ENCODE measurements around the gene GALNTL6.

The GALNTL6 gene

DNA sequence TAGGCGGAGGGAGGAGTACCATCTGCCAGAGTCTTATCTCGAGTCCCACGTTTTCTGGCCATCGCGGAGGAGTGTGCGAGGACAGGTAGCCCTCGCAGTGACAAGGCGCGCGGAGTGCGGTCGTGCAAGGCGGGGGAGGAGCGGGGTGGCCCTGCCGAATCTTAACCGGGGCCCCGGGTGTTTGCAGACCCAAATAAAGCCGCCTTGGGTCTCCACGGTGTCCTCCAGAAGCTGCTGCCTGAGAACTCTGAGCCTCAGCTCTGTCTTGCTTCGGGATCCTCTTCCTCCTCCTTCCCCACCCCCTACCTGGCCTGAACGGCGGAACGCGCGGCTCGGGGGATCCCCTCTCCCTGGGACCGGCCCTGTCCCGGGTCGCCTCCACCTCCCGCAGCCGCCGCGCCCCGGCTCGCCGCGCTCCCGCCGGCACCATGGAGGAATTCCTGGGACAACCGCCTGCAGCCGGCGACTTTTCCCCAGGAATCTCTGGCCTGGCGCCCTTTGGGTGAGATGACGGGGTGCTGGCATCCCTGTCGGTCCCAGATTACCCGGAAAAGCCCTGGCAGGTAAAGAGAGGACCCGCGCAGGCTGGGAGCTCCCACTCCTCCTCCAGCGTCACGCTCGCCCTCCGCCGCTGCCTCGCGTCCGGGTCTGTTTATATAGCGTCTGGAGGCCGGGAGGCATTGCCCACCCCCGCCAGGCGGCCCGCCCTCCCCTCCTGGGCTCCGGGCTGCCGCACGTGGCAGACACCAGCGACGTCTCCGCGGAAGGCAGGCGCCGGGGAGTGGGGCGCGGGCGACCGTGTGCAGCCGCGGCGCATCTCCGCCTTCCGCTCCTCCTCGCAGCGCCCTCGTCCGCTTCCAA is at the start of gene GALNTL6:
TSS of gene GALNTL6 (plus strand) at position 740 of the 861 bp plus-strand sequence.
- DNase-seq (ENCODE audit: low read depth), result no peak

DNA sequence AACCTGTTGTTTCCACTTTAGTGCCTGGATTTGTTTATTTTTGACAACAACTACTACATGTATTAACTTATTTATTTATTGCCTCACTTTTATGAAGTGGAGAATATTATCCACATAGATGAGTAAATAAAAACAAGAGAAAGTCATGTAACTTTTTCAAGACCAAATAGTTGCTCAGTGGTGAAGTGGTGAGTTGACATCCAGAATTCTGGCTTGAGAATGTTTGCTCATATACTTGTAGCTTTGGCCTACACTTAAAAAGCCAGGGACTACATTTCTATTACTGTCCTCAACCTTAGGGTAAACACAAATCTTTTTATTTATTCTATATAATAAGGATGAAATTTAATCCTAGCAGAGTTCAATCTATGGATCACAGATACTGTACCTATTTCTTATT is 47.7 kb upstream of the GALNTL6 start:
- no peak for DNase-seq (ENCODE audit: low read depth)

DNA sequence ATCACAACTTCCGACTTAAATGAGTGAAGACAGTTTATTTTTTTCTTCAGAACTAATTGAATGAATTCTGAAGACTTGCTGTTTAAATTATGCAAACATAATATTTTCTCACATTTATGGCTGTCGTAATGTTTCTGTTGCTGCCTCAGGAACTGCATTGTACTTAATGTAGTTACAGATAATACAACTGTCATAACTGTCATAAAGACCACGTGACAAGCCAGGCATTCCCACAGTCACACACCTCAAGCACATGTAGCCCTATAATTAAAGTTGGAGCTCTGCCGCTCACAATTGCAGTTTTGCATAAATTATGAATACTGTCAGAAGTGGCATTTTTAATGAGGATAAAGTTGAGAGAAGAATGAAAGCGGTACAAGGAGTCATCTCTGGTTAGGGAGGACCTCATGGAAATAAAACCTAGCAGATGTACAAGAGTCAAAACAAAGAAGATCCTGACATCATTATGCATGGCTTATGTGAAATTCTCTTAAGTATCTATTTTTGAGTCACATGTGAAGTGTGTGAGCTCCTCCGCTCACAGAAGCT is 38.5 kb upstream of the GALNTL6 start:
- DNase-seq (ENCODE audit: low read depth), result no peak

DNA sequence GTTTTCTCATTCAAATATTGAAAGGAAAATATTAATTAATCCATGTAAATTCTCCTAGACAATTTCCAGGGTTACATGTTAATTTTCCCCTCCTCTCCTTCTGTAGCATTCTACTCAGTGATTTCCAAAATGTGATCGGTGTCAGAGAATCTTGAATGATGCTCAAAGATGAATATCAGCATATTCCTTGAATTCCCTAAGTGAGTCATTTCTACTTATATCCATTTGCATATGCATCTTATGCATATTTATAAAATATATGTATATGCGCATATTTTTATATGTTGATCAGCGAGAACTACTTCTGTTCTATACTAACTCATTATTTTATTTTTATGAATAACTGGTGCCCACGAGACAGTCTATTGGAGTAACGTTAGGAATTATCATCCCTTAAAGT is 33.9 kb upstream of the GALNTL6 start:
- no peak for DNase-seq (ENCODE audit: low read depth)

DNA sequence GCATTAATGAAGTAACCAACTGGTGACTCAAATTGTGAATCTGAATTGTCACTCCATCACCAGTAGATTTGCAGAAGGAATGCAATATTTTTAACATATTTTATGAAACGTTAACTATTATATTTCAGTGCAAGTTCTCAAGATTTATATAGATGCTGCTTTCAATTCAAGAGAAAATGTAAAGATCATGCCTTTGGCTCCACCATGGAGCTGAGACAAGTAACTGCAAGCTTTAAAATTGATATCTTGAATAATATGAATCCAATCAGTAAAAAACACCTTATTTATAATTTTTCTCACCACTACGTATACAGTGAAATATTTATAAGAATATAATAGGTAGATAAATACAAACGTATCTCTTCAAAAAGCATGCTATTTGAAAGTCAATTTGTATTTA is 27.8 kb upstream of the GALNTL6 start:
- no peak for DNase-seq (ENCODE audit: low read depth)

DNA sequence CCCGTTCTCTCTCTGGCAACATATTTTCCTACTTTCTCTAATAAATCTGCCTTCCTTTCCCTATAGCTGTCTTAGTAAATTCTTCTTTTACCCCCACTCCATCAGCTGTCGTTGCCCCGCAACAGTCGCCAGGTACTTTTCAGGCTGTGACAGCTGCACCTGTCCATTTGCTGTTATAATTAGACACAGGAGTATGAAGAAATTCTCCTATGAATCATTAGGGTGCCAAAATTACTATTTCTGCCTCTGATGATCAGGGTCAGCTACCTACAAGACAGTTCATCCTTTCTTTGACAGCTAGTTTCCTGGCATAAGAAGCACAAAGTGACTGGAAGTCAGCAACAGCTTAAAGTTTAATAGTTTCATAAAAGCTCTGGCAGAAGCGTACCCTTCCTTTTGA is 19.5 kb upstream of the GALNTL6 start:
- no peak for DNase-seq (ENCODE audit: low read depth)

DNA sequence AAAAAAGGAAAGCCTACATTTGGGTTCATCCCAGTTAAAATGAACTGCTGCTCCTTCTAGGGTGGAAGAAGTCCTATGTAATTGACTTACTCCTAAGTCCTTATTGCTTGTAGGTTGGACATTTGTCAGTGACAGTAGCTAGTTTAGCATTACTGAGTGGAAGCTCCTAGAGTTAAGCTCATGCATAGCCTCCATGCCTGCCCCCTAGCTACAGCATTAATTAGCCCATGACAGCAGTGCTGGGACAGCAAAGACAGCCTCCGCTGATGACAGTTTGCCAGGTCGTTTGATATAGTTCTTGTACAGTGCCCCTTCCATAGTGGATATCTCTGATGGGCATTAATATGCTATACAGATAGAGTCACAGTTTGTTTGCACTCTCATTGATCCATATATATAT is 18.7 kb upstream of the GALNTL6 start:
- no peak for DNase-seq (ENCODE audit: low read depth)

DNA sequence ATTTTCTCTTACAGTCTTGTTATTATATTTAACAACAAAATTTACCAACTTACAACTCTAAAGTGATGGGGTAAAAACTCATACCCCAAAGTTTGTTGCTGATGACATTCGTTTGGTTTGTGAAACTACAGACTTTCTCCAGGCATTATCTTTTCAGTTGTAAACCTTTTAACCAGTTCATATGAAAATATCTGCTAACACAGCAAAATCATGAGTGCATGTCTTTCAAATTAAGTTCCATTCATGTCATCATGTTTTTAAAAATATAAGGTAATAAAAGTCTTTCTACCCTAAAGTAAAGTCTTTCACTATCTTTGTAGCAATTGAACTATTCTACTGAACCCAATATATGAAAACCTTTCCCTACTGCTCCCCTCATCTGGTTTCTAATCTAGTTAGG is 3.4 kb upstream of the GALNTL6 start:
- no peak for DNase-seq (ENCODE audit: low read depth)

DNA sequence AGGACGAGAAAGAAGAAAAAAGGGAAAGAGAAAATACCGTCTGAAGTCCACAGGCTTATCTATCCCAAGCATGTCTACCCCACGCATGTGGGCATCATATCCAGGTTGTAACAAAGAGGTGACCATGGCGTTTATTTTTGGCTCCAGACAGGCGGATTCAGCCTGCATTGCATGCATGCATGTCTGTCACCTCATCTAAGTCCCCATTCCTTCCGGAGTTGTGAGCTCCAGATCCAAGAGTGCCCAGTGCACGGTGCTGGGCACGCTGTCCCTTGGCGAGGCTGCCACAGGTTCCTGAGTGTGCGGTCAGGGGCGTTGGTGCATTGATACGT is 905 bp upstream of the GALNTL6 start:
- no peak for DNase-seq (ENCODE audit: low read depth)

DNA sequence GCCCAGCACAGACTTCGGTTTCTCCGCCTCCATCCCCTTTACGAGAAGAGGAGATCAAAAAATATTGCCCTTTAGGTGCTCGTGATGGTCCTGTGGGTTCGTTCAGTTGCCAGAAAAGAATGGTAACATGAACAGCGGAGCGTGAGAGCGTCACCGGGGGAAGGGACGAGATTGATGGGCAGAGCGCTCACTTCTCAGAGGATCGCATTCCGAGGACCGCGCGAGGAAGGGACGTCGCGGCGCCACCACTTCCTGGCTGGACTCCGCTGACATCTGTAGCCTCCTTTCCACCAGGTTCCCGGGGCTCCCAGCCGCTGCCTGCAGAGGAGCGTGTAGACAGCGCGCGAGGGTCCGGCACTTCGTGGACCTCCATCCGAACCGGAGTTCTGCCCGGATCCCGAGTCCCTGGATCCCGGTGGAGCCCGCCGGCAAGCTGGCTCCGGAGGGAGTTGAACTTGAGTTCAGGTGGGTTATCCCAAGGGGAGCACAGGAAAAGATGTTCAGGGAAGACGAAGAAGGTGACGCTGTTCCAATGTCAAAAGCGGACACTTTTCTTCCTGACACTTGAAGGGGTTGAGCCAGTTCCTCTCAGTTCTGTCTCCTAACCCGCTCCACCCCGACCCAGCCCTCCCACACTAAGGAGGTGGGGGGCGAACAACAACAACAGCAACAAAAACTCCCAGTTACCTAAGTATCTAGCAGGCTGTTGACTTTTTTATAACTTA is 484 bp downstream of the GALNTL6 start:
- no peak for DNase-seq (ENCODE audit: low read depth)

DNA sequence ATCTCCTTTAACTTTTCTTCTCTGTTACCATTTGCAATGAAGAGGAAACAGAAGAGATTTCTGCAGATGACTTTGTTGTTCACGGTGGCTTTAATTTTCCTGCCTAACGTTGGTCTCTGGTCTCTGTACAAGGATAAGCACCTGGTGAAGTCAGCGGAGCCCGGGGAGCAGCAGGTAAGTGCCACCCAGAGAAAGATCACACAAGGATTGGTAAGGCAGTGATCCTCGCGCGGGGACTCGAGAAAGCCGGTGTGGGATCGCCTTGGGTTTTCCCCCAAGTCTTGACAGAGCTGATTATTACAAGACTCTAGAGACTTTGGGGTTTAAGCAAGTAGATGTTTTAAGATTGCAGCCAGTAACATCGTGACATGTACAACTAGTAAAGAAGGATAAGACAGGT is 1.3 kb downstream of the GALNTL6 start:
- no peak for DNase-seq (ENCODE audit: low read depth)

DNA sequence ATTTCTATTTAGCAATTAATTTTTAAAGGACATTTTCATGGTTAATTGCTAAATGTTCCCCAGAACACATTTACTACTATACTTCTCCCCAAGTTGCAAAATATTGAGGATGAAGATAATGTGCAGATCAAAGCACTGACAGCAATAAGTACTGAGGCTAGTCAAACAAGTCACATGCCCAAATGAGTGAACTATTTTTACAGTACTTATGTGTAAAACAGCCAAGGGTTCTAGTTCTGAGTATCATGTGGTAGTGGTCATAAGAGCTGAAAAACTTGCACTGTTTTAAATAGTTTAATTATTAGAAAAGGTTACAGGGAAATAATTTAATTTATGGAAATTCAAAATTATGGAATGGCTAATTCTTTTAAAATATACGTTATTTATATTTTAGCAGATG is 3.8 kb downstream of the GALNTL6 start:
- no peak for DNase-seq (ENCODE audit: low read depth)

DNA sequence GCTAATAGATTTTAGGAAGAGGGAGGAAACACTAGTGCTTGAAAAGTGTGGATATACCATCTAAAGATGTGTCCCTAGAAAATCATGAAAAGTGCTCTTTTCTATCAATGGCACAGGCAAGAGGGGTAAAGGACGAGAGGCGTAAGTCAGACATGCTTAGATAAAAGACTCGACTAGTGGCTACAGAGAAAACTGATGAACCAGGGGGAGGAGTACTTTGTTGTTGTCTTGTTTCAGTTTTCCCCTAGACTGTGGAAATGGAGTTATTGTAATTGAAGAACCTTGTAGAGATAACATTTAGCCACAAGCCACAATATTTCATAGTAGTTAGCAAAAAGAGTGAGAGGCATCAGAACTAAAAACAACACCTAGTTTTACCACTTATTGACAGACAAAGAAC is 21.4 kb downstream of the GALNTL6 start:
- no peak for DNase-seq (ENCODE audit: low read depth)

DNA sequence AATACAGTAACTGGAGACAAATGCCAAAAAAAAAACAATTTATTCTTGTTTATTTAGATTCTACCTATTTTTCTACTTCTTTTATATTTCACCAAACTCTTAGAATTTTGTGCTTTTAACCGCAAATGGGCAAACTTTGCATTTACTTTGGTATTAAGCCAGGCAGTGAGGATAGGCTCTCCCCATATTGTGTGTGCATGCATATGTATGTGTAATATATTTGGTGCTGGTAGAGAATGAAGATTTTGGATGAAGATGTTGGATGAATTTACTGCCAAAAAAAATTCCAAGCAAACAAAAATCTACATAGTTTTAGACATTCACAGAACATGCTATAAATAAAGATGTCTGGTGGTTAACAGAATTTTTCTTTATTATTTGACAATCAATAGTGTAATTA is 30.3 kb downstream of the GALNTL6 start:
- DNase-seq (ENCODE audit: low read depth), result no peak

DNA sequence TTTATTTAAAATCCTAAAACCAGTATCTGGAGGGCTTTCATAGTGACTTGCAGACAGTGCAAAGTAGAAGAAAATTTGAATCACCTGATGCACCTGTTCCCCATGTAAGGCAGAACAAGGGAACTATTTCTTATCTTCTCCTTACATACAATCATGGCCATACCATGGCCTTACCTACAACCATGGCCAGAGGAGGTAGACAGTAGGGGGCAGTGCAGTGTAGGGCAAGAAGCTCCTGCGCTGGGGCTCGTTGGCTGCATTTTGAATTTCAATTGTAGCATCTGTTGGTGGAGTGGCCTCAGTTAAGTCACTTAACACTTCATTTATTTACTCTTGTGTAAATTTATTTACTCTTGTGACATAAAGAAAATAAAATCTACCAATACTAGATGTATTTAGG is 33.0 kb downstream of the GALNTL6 start:
- DNase-seq (ENCODE audit: low read depth), result peak; percentile 18

DNA sequence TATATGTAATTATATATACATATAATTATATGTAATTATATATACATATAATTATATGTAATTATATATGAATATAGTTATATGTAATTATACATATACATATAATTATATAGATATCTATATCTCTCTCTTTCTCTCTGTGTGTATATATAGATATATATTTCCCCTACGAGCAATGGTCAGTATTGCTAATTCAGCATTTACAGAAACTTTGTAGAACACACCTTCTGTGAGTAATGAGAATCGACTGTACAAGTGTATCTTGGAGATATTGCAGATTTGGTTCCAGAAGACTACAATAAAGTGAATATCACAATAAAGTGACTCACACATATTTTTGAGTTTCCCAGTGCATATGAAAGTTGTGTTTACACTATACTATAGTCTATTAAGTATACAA is 33.7 kb downstream of the GALNTL6 start:
- DNase-seq (ENCODE audit: low read depth), result no peak

DNA sequence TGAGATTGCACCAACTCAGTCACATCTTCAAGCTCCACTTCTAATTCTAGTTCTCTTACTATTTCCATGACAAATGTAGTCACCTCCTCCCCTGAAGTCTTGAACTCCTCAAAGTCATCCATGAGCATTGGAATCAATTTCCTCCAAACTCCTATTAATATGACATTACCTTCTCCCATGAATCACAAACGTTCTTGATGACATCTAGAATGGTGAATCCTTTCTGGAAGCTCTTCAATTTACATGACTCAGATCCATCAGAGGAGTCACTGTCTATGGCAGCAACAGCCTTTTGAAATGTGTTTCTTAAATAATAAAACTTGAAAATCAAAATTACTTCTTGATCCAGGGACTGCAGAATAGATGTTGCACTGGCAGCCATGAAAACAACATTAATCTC is 34.5 kb downstream of the GALNTL6 start:
- no peak for DNase-seq (ENCODE audit: low read depth)

DNA sequence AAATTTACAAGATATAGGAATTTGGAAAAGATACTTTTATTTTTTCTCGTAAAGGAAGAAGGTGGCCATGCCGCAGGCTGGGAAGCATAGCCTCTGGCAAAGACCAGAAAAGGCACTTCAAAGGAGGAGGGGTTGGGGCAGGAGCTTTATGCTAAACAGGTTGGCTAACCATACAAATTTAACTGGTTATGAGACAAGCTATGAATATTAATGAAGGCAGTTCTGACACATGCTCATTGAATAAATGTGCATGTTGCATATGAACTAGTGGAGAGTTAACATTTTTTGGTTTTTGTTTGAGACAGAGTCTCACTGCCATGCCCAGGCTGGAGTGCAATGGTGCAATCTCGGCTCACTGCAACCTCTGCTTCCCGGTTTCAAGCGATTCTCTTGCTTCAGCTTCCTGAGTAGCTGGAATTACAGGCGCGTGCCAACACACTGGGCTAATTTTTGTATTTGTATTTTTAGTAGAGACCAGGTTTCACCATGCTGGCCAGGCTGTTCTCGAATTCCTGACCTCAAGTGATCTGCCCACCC is 36.5 kb downstream of the GALNTL6 start:
- no peak for DNase-seq (ENCODE audit: low read depth)

DNA sequence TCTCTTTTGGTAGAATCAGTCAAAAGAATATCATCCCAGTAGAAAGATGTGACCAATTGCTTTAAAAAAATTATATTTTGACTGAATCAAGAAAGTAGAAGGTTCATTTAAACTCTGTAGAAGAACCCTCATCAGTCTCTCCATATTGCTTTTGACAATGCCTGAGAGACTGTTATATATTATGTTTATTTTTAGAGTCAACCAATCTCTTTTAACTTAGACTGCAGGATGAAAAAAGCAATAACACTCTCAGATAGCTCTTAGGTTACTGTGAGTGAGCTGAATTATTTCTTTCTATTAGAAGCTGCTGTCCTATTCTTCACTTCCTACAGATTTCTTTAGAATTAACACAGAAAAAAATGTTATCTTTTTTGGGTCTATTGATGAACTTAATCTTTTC is 38.1 kb downstream of the GALNTL6 start:
- DNase-seq (ENCODE audit: low read depth), result no peak

DNA sequence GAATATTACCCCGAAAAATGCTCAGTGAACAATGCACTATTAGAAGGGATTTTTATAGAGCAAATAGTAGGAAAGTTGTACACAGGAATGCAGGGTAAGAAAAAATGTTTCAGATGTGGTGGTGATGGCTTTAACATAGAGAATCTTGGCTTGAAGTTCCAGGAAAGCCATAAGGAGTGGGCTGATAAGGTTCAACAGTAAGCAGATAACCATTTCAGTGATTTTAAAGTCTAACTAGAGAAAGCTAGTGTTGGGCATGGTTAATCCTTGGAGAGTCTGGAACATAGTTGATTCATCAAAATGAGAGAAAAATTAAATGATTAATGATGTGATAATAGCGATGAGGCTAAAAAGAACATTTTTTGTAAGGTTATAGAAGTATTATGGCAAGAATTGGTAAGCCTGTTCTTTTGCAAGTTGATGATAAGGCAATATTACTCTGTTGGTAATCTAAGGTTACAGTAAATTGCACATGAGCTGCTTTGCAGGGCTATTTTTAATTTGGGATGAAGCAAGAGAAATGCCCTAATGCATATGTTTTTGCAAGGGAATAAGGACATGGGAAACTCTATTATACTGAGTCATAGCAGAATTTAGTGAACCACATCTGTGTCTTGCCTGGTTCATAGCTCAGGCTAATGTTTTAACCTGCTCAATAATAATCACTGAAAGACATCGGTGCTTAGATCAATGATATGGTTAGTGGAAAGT is 44.3 kb downstream of the GALNTL6 start:
- DNase-seq (ENCODE audit: low read depth), result peak; percentile 49

DNA sequence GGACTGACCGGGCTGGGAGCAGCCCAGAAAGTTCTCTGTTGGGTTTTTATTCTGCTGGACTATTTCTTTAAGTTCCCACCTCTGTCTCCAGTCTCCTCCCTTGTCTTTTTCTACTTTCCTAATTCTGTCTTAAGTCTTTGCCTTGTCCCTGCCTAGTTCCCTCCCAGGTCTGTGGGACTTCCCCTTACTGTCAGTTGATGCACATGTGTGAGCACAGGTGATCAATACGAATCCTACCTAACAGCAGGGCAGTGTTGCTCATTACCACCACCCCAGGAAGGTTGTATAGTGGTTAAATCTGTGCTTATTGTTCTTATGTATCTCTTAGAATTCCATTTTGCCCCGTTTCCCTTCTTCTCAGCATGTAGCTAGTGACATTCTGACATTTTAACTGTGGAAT is 62.1 kb downstream of the GALNTL6 start:
- DNase-seq (ENCODE audit: low read depth), result no peak

DNA sequence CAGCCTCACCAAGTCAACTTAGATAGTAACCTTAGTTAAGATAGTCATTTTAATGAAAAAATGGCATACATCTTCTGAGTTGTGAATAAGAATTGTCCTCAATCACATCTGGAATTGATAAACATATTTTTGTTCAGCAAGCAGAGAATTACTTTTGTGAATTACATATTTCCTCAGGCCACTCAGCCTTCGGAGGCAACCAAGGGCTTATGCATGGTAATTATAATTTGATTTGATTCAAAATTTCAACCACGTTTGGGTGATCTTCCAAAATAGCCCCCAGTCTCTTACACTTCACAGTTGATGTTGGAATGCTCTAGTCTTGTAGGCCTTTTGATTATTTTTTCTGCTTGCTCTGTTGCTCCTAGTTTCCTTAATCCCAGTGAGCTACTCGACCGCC is 63.4 kb downstream of the GALNTL6 start:
- peak; percentile 1 for DNase-seq (ENCODE audit: low read depth)

DNA sequence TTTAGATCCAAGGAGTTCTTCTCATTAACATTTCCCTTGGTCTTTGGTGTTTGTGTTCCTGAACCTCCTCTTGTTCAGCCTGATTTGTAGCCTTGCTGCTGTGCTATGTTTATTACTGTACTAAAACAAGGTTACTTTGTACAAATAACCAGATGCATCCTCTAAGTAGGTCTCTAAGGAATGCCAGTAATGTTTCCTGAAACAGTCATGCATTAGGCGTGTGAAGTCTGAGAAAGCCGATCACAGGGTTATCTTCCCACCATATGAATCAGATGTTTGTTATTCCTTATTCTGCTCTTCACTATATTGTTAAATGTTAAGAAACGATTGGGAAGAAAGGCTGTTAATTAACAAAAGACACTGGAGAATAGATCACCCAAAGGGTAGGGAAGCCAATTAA is 66.9 kb downstream of the GALNTL6 start:
- DNase-seq (ENCODE audit: low read depth), result peak; percentile 39
